Measurements from ENCODE around the gene MRPS30. TPM values are rescaled to one million over a fixed set of nuclear protein-coding genes. Genes with fewer than 3 reads are reported as not detected.
"Not testable (repeated sequence)": the region's sequence is repeated elsewhere in the genome, so short reads cannot be mapped to it uniquely, and the experiment has no call there.

The MRPS30 gene
- total RNA-seq, 6 experiments from 2014 or later: 23.5 to 71.2 (median 28.8) TPM

DNA sequence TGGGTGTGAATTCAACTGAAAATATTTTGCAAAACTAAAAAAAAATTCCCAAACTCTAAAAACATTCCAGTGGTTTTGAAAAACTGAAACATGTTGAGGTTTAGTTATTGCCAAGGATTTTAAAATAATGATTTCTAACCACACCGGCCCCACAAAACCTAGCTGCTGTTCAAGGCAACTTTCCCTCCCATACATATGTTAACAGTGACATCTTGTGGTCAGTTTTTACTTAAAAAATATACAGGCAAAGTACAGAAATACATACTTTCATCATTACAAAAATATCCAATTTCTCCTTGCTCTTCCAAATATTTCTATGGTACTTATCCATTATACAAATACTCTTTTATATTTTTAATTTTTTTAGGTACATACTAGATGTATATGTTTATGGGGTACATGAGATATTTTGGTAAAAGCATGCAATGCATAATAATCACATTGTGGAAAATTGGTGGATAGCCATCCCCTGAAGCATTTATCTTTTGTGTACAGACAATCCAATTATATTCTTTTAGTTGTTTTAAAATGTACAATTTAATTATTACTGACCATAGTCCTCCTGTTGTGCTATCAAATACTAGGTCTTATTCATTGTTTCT, 34.4 kb upstream of the MRPS30 start:
- no peak for DNase-seq
- intact Hi-C loops (cut with DNase I): no loop called here

DNA sequence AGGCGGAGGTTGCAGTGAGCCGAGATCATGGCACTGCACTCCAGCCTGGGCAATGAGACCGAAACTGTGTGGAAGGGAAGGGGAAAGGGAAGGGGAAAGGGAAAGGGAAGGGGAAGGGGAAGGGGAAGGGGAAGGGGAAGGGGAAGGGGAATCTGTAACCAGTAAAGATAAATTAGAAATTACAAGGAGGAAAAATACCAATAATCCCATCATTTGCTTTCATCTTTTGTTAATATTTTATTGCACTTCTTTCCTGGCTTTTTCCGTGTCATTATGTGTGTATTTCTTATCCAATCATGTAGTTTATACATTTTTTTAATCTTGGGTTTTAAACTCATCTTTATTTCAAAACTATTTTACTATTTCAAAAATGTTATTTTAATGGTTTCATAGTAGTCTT, 29.6 kb upstream of the MRPS30 start:
- no peak overlapping the region for H3K27ac ChIP-seq
- no peaks in the 10 kb centered on the region for H3K36me3 ChIP-seq
- H3K4me3 ChIP-seq: no peak overlapping the region
- H3K9me3 ChIP-seq: no peaks in the 10 kb centered on the region
- H3K27me3 ChIP-seq: no peaks in the 10 kb centered on the region
- DNase-seq (no peak), ATAC-seq (no peak)
- H3K4me1 ChIP-seq: no peaks in the 10 kb centered on the region
- TF ChIP-seq CTCF (IDR thresholded peaks at IDR 0.05) (no peak), POLR2A (IDR thresholded peaks at IDR 0.05) (no peak)
- WGBS (ENCODE audit: insufficient coverage, low coverage, low lambda C conversion rate, missing lambda C conversion rate): 79% methylated on average over 4 of the region's 4 CpGs
- intact Hi-C loops (cut with DNase I): no loop called here

More for the DNA sequence above, 34.4 kb upstream of the MRPS30 start:
- peak; percentile 59 to 76 (median 64) for ATAC-seq
- Histone ChIP-seq H3K27ac (no peak overlapping the region), H3K4me1 (no peaks in the 10 kb centered on the region), H3K9me3 (no peaks in the 10 kb centered on the region), H3K36me3 (no peaks in the 10 kb centered on the region), H3K27me3 (no peaks in the 10 kb centered on the region), H3K4me3 (no peak overlapping the region)
- peak; percentile 34 to 54 (median 52) for TF ChIP-seq CTCF (IDR thresholded peaks at IDR 0.05)
- TF ChIP-seq POLR2A (IDR thresholded peaks at IDR 0.05): no peak
- 4% methylated on average over 1 of the region's 1 CpG for WGBS (ENCODE audit: insufficient coverage, low coverage, low lambda C conversion rate, missing lambda C conversion rate)

DNA sequence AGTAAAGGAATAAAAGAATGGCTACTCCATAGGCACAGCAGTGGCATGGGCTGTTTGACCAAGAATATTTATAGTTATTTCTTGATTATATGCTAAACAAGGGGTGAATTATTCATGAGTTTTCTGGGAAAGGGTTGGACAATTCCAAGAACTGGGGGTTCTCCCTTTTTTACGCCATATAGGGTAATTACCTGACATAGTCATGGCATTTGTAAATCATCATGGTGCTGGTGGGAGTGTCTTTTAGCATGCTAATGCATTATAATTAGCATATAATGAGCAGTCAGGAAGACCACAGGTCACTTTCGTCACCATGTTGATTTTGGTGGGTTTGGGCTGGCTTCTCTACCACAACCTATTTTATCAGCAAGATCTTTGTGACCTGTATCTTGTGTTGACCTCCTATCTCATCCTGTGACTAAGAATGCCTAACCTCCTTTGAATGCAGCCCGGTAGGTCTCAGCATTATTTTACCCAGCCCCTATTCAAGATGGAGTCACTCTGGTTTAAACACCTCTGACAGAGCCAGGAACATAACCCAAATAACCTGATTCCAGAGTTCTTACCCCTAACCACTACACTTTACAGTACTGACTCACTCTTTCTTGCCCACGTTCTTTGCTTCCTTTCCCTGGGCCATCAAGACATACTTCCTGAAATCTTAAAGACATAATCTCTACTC, 25.0 kb upstream of the MRPS30 start:
- intact Hi-C loops (cut with DNase I): no loop called here
- Histone ChIP-seq H3K27me3 (no peaks in the 10 kb centered on the region), H3K9me3 (no peaks in the 10 kb centered on the region), H3K27ac (no peak overlapping the region), H3K4me3 (no peak overlapping the region), H3K36me3 (no peaks in the 10 kb centered on the region), H3K4me1 (no peaks in the 10 kb centered on the region)
- WGBS (ENCODE audit: insufficient coverage, low coverage, low lambda C conversion rate, missing lambda C conversion rate): 75% methylated on average over 3 of the region's 4 CpGs
- ATAC-seq (no peak), DNase-seq (no peak)
- TF ChIP-seq CTCF (IDR thresholded peaks at IDR 0.05) (no peak), POLR2A (IDR thresholded peaks at IDR 0.05) (no peak)

- no peaks in the 10 kb centered on the region for H3K4me1 ChIP-seq
- H3K9me3 ChIP-seq: no peaks in the 10 kb centered on the region
- H3K27me3 ChIP-seq: no peaks in the 10 kb centered on the region
- DNase-seq (no peak), ATAC-seq (no peak)
- H3K27ac ChIP-seq: no peak overlapping the region
- TF ChIP-seq CTCF (IDR thresholded peaks at IDR 0.05) (no peak), POLR2A (IDR thresholded peaks at IDR 0.05) (no peak)
- intact Hi-C loops (cut with DNase I): no loop called here
- H3K36me3 ChIP-seq: no peaks in the 10 kb centered on the region
- H3K4me3 ChIP-seq: no peak overlapping the region
- WGBS (ENCODE audit: insufficient coverage, low coverage, low lambda C conversion rate, missing lambda C conversion rate): 72% methylated on average over 3 of the region's 3 CpGs
Measured at GRCh38 chr5:44787731-44788130, 21.0 kb upstream of the MRPS30 start.

DNA sequence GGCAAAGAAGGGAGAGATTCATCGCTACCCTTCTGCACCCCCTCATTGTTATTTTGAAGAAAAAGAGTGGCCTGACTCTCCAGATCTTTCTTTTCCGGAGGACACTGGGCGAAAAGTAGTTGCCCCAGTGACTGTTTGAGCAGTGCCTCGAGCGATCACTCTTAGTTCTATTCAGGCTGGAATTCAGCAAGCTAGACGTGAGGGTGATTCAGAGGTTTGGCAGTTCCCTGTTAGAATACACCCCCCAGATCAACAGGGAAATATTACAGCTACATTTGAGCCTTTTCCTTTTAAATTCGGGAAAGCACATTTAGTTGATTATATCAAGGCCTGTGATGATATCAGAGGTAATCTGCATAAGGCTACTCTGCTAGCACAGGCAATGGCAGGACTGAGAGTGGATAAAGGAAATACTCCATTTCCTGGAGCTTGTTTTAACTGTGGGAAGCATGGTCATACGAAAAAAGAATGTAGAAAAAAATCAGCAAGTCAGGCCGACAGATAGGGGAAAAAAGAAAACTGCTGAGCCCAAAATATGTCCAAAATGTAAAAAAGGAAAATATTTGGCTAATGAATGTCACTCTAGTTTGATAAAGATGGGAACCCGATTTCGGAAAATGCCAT, 19.3 kb upstream of the MRPS30 start:
- ATAC-seq; H3K36me3 ChIP-seq; H3K27me3 ChIP-seq; intact Hi-C loops (cut with DNase I); H3K27ac ChIP-seq; H3K9me3 ChIP-seq; H3K4me3 ChIP-seq; H3K4me1 ChIP-seq; DNase-seq: not testable (repeated sequence)
- WGBS (ENCODE audit: insufficient coverage, low coverage, low lambda C conversion rate, missing lambda C conversion rate): 78% methylated on average over 11 of the region's 11 CpGs

DNA sequence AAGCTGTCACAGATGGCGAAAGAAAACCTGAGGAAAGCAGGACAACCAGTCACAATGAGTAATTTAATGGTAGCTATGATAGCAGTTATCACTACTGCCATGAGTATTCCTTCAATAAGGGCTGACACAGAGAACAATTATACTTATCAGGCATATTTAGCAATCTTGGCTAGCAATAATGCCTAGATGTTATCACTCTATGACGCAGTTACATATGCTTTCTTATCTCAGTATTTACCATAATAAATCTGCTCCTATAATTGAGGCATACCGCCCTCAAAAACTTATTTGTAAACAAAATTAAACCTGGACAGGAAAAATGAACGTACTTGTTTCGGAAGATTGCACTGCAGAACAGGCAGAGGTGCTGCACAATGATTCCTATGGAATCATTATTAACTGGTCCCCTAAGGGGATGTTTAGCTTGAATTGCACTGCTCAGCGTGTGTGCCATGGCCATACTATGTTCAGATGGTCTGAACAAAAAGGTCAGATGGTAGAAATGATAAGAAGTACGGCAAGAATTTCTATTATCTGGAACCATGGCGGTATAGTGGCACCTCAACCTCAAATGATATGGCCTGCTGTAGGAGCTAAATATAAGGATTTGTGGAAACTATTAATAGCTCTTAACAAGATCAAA, 16.6 kb upstream of the MRPS30 start:
- not testable (repeated sequence) for H3K9me3 ChIP-seq

More for the DNA sequence above, 16.6 kb upstream of the MRPS30 start:
- H3K27ac ChIP-seq; intact Hi-C loops (cut with DNase I); ATAC-seq; H3K4me3 ChIP-seq; H3K4me1 ChIP-seq; DNase-seq; H3K27me3 ChIP-seq; H3K36me3 ChIP-seq: not testable (repeated sequence)
- WGBS (ENCODE audit: insufficient coverage, low coverage, low lambda C conversion rate, missing lambda C conversion rate): 81% methylated on average over 8 of the region's 8 CpGs
